ENCODE results near the gene RNASEH1.

RNASEH1 gene

GRCh38 chr2:3505771-3506170, 52.4 kb downstream of the RNASEH1 start:
- ATAC-seq (ENCODE audit: low read depth): no peak
- H3K27ac ChIP-seq (ENCODE audit: poor library complexity, severe bottlenecking): no peak overlapping the region

GRCh38 chr2:3504741-3505140, 53.4 kb downstream of the RNASEH1 start:
- Histone ChIP-seq H3K4me1 (ENCODE audit: insufficient read depth, poor library complexity, severe bottlenecking) (no peaks in the 10 kb centered on the region), H3K9me3 (ENCODE audit: severe bottlenecking) (no peaks in the 10 kb centered on the region), H3K4me3 (ENCODE audit: severe bottlenecking) (no peak overlapping the region), H3K27me3 (ENCODE audit: insufficient read depth, poor library complexity, severe bottlenecking) (no peaks in the 10 kb centered on the region), H3K27ac (ENCODE audit: poor library complexity, severe bottlenecking) (no peak overlapping the region), H3K36me3 (ENCODE audit: low read depth) (peaks cover 9% of the 10 kb centered on the region)
- no peak for DNase-seq (ENCODE audit: low spot score)
- TF ChIP-seq CTCF (IDR thresholded peaks at IDR 0.05; ENCODE audit: poor library complexity, severe bottlenecking): no peak
- ATAC-seq (ENCODE audit: low read depth): no peak

More at GRCh38 chr2:3505771-3506170, 52.4 kb downstream of the RNASEH1 start:
- H3K9me3 ChIP-seq (ENCODE audit: severe bottlenecking): no peaks in the 10 kb centered on the region
- no peaks in the 10 kb centered on the region for H3K27me3 ChIP-seq (ENCODE audit: insufficient read depth, poor library complexity, severe bottlenecking)
- TF ChIP-seq CTCF (IDR thresholded peaks at IDR 0.05; ENCODE audit: poor library complexity, severe bottlenecking): no peak
- DNase-seq (ENCODE audit: low spot score): no peak
- H3K4me3 ChIP-seq (ENCODE audit: severe bottlenecking): no peak overlapping the region
- peaks cover 13% of the 10 kb centered on the region for H3K36me3 ChIP-seq (ENCODE audit: low read depth)
- no peaks in the 10 kb centered on the region for H3K4me1 ChIP-seq (ENCODE audit: insufficient read depth, poor library complexity, severe bottlenecking)

GRCh38 chr2:3503483-3503882, 54.6 kb downstream of the RNASEH1 start:
- no peaks in the 10 kb centered on the region for H3K27me3 ChIP-seq (ENCODE audit: insufficient read depth, poor library complexity, severe bottlenecking)
- H3K4me3 ChIP-seq (ENCODE audit: severe bottlenecking): no peak overlapping the region
- peak; percentile 28 for DNase-seq (ENCODE audit: low spot score)
- no peak for TF ChIP-seq CTCF (IDR thresholded peaks at IDR 0.05; ENCODE audit: poor library complexity, severe bottlenecking)
- H3K27ac ChIP-seq (ENCODE audit: poor library complexity, severe bottlenecking): no peak overlapping the region
- H3K4me1 ChIP-seq (ENCODE audit: insufficient read depth, poor library complexity, severe bottlenecking): no peaks in the 10 kb centered on the region
- no peak for ATAC-seq (ENCODE audit: low read depth)
- H3K9me3 ChIP-seq (ENCODE audit: severe bottlenecking): no peaks in the 10 kb centered on the region
- peaks cover 16% of the 10 kb centered on the region for H3K36me3 ChIP-seq (ENCODE audit: low read depth)

- peaks cover 21% of the 10 kb centered on the region for H3K36me3 ChIP-seq (ENCODE audit: low read depth)
- no peak overlapping the region for H3K27ac ChIP-seq (ENCODE audit: poor library complexity, severe bottlenecking)
- no peaks in the 10 kb centered on the region for H3K9me3 ChIP-seq (ENCODE audit: severe bottlenecking)
- TF ChIP-seq CTCF (IDR thresholded peaks at IDR 0.05; ENCODE audit: poor library complexity, severe bottlenecking): no peak
- ATAC-seq (ENCODE audit: low read depth) (no peak), DNase-seq (ENCODE audit: low spot score) (peak; percentile 3)
- no peaks in the 10 kb centered on the region for H3K4me1 ChIP-seq (ENCODE audit: insufficient read depth, poor library complexity, severe bottlenecking)
- H3K27me3 ChIP-seq (ENCODE audit: insufficient read depth, poor library complexity, severe bottlenecking): no peaks in the 10 kb centered on the region
- H3K4me3 ChIP-seq (ENCODE audit: severe bottlenecking): no peak overlapping the region
These were observed 55.1 kb downstream of the RNASEH1 start for GRCh38 chr2:3503046-3503445.

- no peaks in the 10 kb centered on the region for H3K4me1 ChIP-seq (ENCODE audit: insufficient read depth, poor library complexity, severe bottlenecking)
- ATAC-seq (ENCODE audit: low read depth) (no peak), DNase-seq (ENCODE audit: low spot score) (no peak)
- no peaks in the 10 kb centered on the region for H3K9me3 ChIP-seq (ENCODE audit: severe bottlenecking)
- no peak overlapping the region for H3K27ac ChIP-seq (ENCODE audit: poor library complexity, severe bottlenecking)
- no peak overlapping the region for H3K4me3 ChIP-seq (ENCODE audit: severe bottlenecking)
- H3K36me3 ChIP-seq (ENCODE audit: low read depth): peaks cover 23% of the 10 kb centered on the region
- no peaks in the 10 kb centered on the region for H3K27me3 ChIP-seq (ENCODE audit: insufficient read depth, poor library complexity, severe bottlenecking)
- TF ChIP-seq CTCF (IDR thresholded peaks at IDR 0.05; ENCODE audit: poor library complexity, severe bottlenecking): no peak
These were observed 57.7 kb downstream of the RNASEH1 start for GRCh38 chr2:3500326-3500899.

Measured in RWPE2 (cell line).